A549 (cell line): ENCODE results near the gene PPFIA2. TPM values are rescaled to one million over a fixed set of nuclear protein-coding genes. Genes with fewer than 3 reads are reported as not detected.

Experiments
- ATAC-seq, 2 experiments: fragments of 200-7000 bp in 1 of 2; fragments of >200 bp in 1 of 2; cut with Nextera tagmentation in 1 of 2; cut with Tn5 transposase in 1 of 2; 3 replicates each; pipeline versions ENCODE4 v1.8.0 to v1.9.1; 2018 to 2020; ENCODE audit warnings: mild to moderate bottlenecking in 1 of 2, moderate library complexity in 1 of 2
- CTCF ChIA-PET: fragments of 300-600 bp; sonication (Branson Sonifier 250); formaldehyde crosslinking; extraction: SDS; loops from one replicate; lab custom pipeline; 2021; ENCODE audit warnings: antibody characterized with exemption, inconsistent platforms; lab: Yijun Ruan, JAX
- POLR2A ChIA-PET: fragments of 350-600 bp; formaldehyde crosslinking; extraction: SDS; loops from one replicate; lab custom pipeline; 2021; ENCODE audit warnings: antibody characterized with exemption, inconsistent platforms; lab: Yijun Ruan, JAX
- DNase-seq, 2 experiments: peaks; one replicate each; pipeline versions ENCODE4 v3.0.0 to v3.0.0-alpha.2; 2011 to 2016; ENCODE audit warnings: low read depth in 1 of 2, low spot score in 1 of 2
- FAIRE-seq: peaks from 2 replicates; lab custom pipeline; 2011; peaks lifted over from hg19 to GRCh38; lab: Jason Lieb, UNC
- H3K27ac ChIP-seq, 2 experiments: fragments of >200 bp; sonication (Bioruptor Twin); formaldehyde crosslinking; 3 replicates each; pipeline ENCODE4 v1.5.1; 2016 to 2017
- H3K4me1 ChIP-seq: fragments of >200 bp; sonication (Bioruptor Twin); formaldehyde crosslinking; 3 replicates; pipeline ENCODE4 v1.6.1; 2016
- H3K4me2 ChIP-seq: fragments of >200 bp; sonication (Bioruptor Twin); formaldehyde crosslinking; 3 replicates; pipeline ENCODE4 v1.6.1; 2016
- H3K4me3 ChIP-seq: fragments of >200 bp; sonication (Bioruptor Twin); formaldehyde crosslinking; 3 replicates; pipeline ENCODE4 v1.5.1; 2016
- H3K9me3 ChIP-seq: fragments of >200 bp; sonication (Bioruptor Twin); formaldehyde crosslinking; 3 replicates; pipeline ENCODE4 v1.6.1; 2016
- BCL3 ChIP-seq: fragments of >200 bp; sonication (Bioruptor Twin); formaldehyde crosslinking; IDR thresholded peaks from 3 replicates; pipeline ENCODE4 v1.6.1; 2016
- BHLHE40 ChIP-seq: IDR thresholded peaks from 2 replicates; pipeline ENCODE4 v1.6.1; 2012; ENCODE audit warnings: low read depth, low read length, inconsistent platforms
- CEBPB ChIP-seq, 2 experiments: fragments of >200 bp in 1 of 2; sonication (Bioruptor Twin) in 1 of 2; formaldehyde crosslinking in 1 of 2; IDR thresholded peaks; 2 replicates each; pipeline ENCODE4 v1.6.1; 2012 to 2016
- EHF ChIP-seq: fragments of 250-450 bp; sonication (Bioruptor Pico); IDR thresholded peaks from 2 replicates; pipeline ENCODE4 v1.5.0; 2020; ENCODE audit warnings: mild to moderate bottlenecking
- ESRRA ChIP-seq: fragments of 150-350 bp; IDR thresholded peaks from 2 replicates; pipeline ENCODE4 v1.6.1; 2014; ENCODE audit warnings: mild to moderate bottlenecking, low read length, borderline replicate concordance
- FOXS1 ChIP-seq: fragments of 250-450 bp; sonication (Bioruptor Pico); IDR thresholded peaks from 2 replicates; pipeline ENCODE4 v1.5.0; 2020; ENCODE audit warnings: mild to moderate bottlenecking, moderate library complexity
- GATA3 ChIP-seq: IDR thresholded peaks from 2 replicates; pipeline ENCODE4 v1.6.1; 2012; ENCODE audit warnings: borderline replicate concordance
- HMGXB4 ChIP-seq: fragments of 250-450 bp; sonication (Bioruptor Pico); IDR thresholded peaks from 2 replicates; pipeline ENCODE4 v1.5.0; 2021; ENCODE audit warnings: mild to moderate bottlenecking, moderate library complexity, borderline replicate concordance
- HOXA7 ChIP-seq: fragments of 250-450 bp; sonication (Bioruptor Pico); IDR thresholded peaks from 2 replicates; pipeline ENCODE4 v1.5.0; 2020; ENCODE audit warnings: mild to moderate bottlenecking, moderate library complexity
- MAFK ChIP-seq: fragments of 450-650 bp; IDR thresholded peaks from 2 replicates; pipeline ENCODE4 v1.6.1; 2014; ENCODE audit not compliant: partially characterized antibody
- MAX ChIP-seq: IDR thresholded peaks from 2 replicates; pipeline ENCODE4 v1.6.1; 2012
- MYC ChIP-seq: IDR thresholded peaks from 2 replicates; pipeline ENCODE4 v1.6.1; 2012; ENCODE audit warnings: mild to moderate bottlenecking, inconsistent platforms, low read length, improper control_type of control experiment, borderline replicate concordance
- NPAS2 ChIP-seq: fragments of 250-450 bp; sonication (Bioruptor Pico); IDR thresholded peaks from 2 replicates; pipeline ENCODE4 v1.8.0; 2022; ENCODE audit warnings: mild to moderate bottlenecking, moderate library complexity, borderline replicate concordance
- PHF8 ChIP-seq: fragments of 200-600 bp; sonication (generic); IDR thresholded peaks from 2 replicates; pipeline ENCODE4 v1.6.1; 2016; ENCODE audit warnings: low read depth, mild to moderate bottlenecking, antibody characterized with exemption, moderate library complexity, borderline replicate concordance
- POLR2A ChIP-seq: IDR thresholded peaks from 2 replicates; pipeline ENCODE4 v1.6.1; 2012; ENCODE audit warnings: mild to moderate bottlenecking, low read length
- POLR2AphosphoS2 ChIP-seq: conservative IDR thresholded peaks from 2 replicates; pipeline ENCODE4 v1.6.1; 2012; ENCODE audit warnings: low read length, improper control_type of control experiment, inconsistent platforms
- RARB ChIP-seq: fragments of 250-450 bp; sonication (Bioruptor Pico); IDR thresholded peaks from 2 replicates; pipeline ENCODE4 v1.8.0; 2021; ENCODE audit warnings: mild to moderate bottlenecking, moderate library complexity
- RCOR1 ChIP-seq: fragments of 150-350 bp; IDR thresholded peaks from 2 replicates; pipeline ENCODE4 v1.6.1; 2014; ENCODE audit warnings: antibody characterized with exemption, low read length, low read depth
- REST ChIP-seq: fragments of 200-600 bp; sonication (generic); IDR thresholded peaks from 2 replicates; pipeline ENCODE4 v1.6.1; 2016; ENCODE audit warnings: antibody characterized with exemption, mild to moderate bottlenecking, moderate library complexity
- SMC3 ChIP-seq: fragments of >200 bp; sonication (Bioruptor Twin); formaldehyde crosslinking; IDR thresholded peaks from 3 replicates; pipeline ENCODE4 v1.6.1; 2018; ENCODE audit warnings: inconsistent platforms
- TP53 ChIP-seq: fragments of 250-450 bp; sonication (Bioruptor Pico); IDR thresholded peaks from 2 replicates; pipeline ENCODE4 v1.5.0; 2021; ENCODE audit warnings: mild to moderate bottlenecking, moderate library complexity
- USF2 ChIP-seq: fragments of 450-650 bp; IDR thresholded peaks from 2 replicates; pipeline ENCODE4 v1.6.1; 2014; ENCODE audit warnings: antibody characterized with exemption
- ZFP36 ChIP-seq: fragments of 450-650 bp; IDR thresholded peaks from 2 replicates; pipeline ENCODE4 v1.6.1; 2014; ENCODE audit warnings: borderline replicate concordance; ENCODE audit not compliant: partially characterized antibody
- ZNF302 ChIP-seq: fragments of 250-450 bp; sonication (Bioruptor Pico); IDR thresholded peaks from 2 replicates; pipeline ENCODE4 v1.9.0; 2021; ENCODE audit warnings: inconsistent platforms, mild to moderate bottlenecking, moderate library complexity
- WGBS: methylation state at CpG from one replicate; pipeline ENCODE4 v1.1.6; 2017; ENCODE audit errors: missing lambda C conversion rate; 5-methylcytosine and 5-hydroxymethylcytosine counted together
- polyA plus RNA-seq, 4 experiments: library from polyadenylated mRNA; depleted of rRNA in 3 of 4; stranded (reverse); fragments of >200 nt; fragmentation: RNase III in 1 of 4; extraction: RNeasy Plus Mini Kit Qiagen cat#74134 plus additional on column Dnase treatment in 1 of 4; gene quantifications; 2 replicates in 3 of 4; 3 replicates in 1 of 4; pipeline ENCODE4 v1.2.3, GENCODE V29; 2011 to 2017

PPFIA2 gene
- polyA plus RNA-seq, 2 of the 4 experiments (the other 2 are of a cell fraction), result not detected

- POLR2A ChIA-PET, result no interaction called here
- no peak overlapping the region for H3K4me2 ChIP-seq
- no peak for DNase-seq
- no peaks in the 10 kb centered on the region for H3K9me3 ChIP-seq
- H3K4me1 ChIP-seq, result no peaks in the 10 kb centered on the region
- no peak overlapping the region for H3K27ac ChIP-seq
- no peak for FAIRE-seq
- H3K4me3 ChIP-seq, result no peak overlapping the region
- ATAC-seq, result no peak
- TF ChIP-seq BHLHE40 (no peak), CEBPB (IDR thresholded peaks at IDR 0.05) (no peak), TP53 (CRISPR knock-in tag) (no peak), USF2 (no peak), ZFP36 (no peak)
- CTCF ChIA-PET, result no interaction called here
These were observed 344.7 kb downstream of the PPFIA2 start for GRCh38 chr12:81414441-81414840.

- ChIA-PET POLR2A (no interaction called here), CTCF (no interaction called here)
- FAIRE-seq (no peak), DNase-seq (no peak), ATAC-seq (no peak)
- TF ChIP-seq CEBPB (IDR thresholded peaks at IDR 0.05), result no peak
- no peak for TF ChIP-seq PHF8
- TF ChIP-seq BCL3, result no peak
- no peak overlapping the region for H3K27ac ChIP-seq
- no peak overlapping the region for H3K4me3 ChIP-seq
- 0% methylated on average over 1 of the region's 1 CpG for WGBS
- no peaks in the 10 kb centered on the region for H3K9me3 ChIP-seq
- no peaks in the 10 kb centered on the region for H3K4me1 ChIP-seq
- H3K4me2 ChIP-seq, result no peak overlapping the region
These were observed 346.2 kb downstream of the PPFIA2 start for GRCh38 chr12:81412940-81413339.

- H3K27ac ChIP-seq, result no peak overlapping the region
- no peak overlapping the region for H3K4me2 ChIP-seq
- no peaks in the 10 kb centered on the region for H3K9me3 ChIP-seq
- no peak for FAIRE-seq
- no peak overlapping the region for H3K4me3 ChIP-seq
- POLR2A ChIA-PET, result no interaction called here
- CTCF ChIA-PET, result no interaction called here
- H3K4me1 ChIP-seq, result no peaks in the 10 kb centered on the region
- WGBS, result 15% methylated on average over 1 of the region's 1 CpG
- DNase-seq, result no peak
- TF ChIP-seq RCOR1 (no peak), PHF8 (no peak), MYC (no peak), HMGXB4 (CRISPR knock-in tag) (no peak), ESRRA (no peak), MAX (no peak), SMC3 (no peak), EHF (CRISPR knock-in tag) (no peak), MAFK (no peak), ZFP36 (no peak), RARB (no peak), TP53 (CRISPR knock-in tag) (no peak)
- TF ChIP-seq, all 56 proteins: peak for 0
- ATAC-seq, result no peak
These were observed 355.8 kb downstream of the PPFIA2 start for GRCh38 chr12:81403348-81403747.

- no peak for FAIRE-seq
- H3K27ac ChIP-seq, result no peak overlapping the region
- H3K4me3 ChIP-seq, result no peak overlapping the region
- H3K4me2 ChIP-seq, result no peak overlapping the region
- TF ChIP-seq HOXA7 (CRISPR knock-in tag) (no peak), CEBPB (IDR thresholded peaks at IDR 0.05) (no peak), POLR2A (no peak), ZNF302 (CRISPR knock-in tag) (no peak), FOXS1 (no peak), POLR2AphosphoS2 (no peak), REST (no peak), NPAS2 (no peak), GATA3 (no peak)
- TF ChIP-seq, all 56 proteins: peak for 0
- DNase-seq (no peak), ATAC-seq (no peak)
- Histone ChIP-seq H3K4me1 (no peaks in the 10 kb centered on the region), H3K9me3 (no peaks in the 10 kb centered on the region)
- ChIA-PET CTCF (no interaction called here), POLR2A (no interaction called here)
- 22% methylated on average over 2 of the region's 2 CpGs for WGBS
These were observed 357.9 kb downstream of the PPFIA2 start for GRCh38 chr12:81401241-81401640.
